ENCODE measurements around the gene CD48.
"Not testable (repeated sequence)": the region's sequence is repeated elsewhere in the genome, so short reads cannot be mapped to it uniquely, and the experiment has no call there.

The CD48 gene

GRCh38 chr1:160734301-160734700, 22.7 kb upstream of the CD48 start:
- Histone ChIP-seq H3K79me2 (ENCODE audit: insufficient read depth, low read length) (no peaks in the 10 kb centered on the region), H3K4me2 (ENCODE audit: low read depth, low read length, poor library complexity, severe bottlenecking) (peak overlapping the region; percentile 23), H3K9me3 (ENCODE audit: insufficient read depth, low read length) (no peaks in the 10 kb centered on the region), H3F3A (ENCODE audit: insufficient read depth) (no peaks in the 10 kb centered on the region), H3K4me3 (ENCODE audit: insufficient read depth, low read length, poor library complexity, severe bottlenecking) (no peak overlapping the region), H3K36me3 (ENCODE audit: low read length) (no peaks in the 10 kb centered on the region), H3K9ac (ENCODE audit: low read length) (no peak overlapping the region), H3K27ac (ENCODE audit: low read depth, low read length) (no peak overlapping the region), H3K9me2 (replicated peaks; ENCODE audit: insufficient read depth, low read length) (no peaks in the 10 kb centered on the region), H2AFZ (ENCODE audit: low read depth, low read length, severe bottlenecking) (no peak overlapping the region), H4K20me1 (ENCODE audit: low read depth, low read length) (no peaks in the 10 kb centered on the region), H3K27me3 (ENCODE audit: low read length) (no peaks in the 10 kb centered on the region)
- TF ChIP-seq, protein P1, sequence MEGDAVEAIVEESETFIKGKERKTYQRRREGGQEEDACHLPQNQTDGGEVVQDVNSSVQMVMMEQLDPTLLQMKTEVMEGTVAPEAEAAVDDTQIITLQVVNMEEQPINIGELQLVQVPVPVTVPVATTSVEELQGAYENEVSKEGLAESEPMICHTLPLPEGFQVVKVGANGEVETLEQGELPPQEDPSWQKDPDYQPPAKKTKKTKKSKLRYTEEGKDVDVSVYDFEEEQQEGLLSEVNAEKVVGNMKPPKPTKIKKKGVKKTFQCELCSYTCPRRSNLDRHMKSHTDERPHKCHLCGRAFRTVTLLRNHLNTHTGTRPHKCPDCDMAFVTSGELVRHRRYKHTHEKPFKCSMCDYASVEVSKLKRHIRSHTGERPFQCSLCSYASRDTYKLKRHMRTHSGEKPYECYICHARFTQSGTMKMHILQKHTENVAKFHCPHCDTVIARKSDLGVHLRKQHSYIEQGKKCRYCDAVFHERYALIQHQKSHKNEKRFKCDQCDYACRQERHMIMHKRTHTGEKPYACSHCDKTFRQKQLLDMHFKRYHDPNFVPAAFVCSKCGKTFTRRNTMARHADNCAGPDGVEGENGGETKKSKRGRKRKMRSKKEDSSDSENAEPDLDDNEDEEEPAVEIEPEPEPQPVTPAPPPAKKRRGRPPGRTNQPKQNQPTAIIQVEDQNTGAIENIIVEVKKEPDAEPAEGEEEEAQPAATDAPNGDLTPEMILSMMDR (IDR thresholded peaks at IDR 0.05; ENCODE audit: insufficient read depth, low read length, poor library complexity, severe bottlenecking), result no peak
- no peak for TF ChIP-seq EZH2phosphoT487 (conservative IDR thresholded peaks at IDR 0.05; ENCODE audit: low read length)

DNA sequence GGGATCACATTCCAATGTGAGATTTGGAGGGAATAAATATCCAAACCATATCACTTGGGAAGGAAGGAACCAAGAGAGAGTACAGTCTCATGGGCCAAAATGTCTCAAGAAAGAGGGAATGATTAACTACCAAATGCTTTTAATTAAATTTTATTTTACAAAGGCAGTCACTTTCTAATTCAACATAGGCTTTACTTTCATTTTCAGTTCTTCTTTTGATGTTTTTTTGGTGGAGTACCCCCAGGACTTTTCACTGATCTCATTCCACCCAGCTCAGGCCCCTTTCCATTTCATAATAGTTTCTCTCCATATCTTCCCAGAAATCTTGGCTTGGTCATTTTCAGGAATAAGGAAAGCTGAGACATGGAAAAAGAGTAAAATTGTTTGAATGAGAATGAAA, 22.3 kb upstream of the CD48 start:
- H3K27me3 ChIP-seq (ENCODE audit: low read length), result no peaks in the 10 kb centered on the region
- no peaks in the 10 kb centered on the region for H3K36me3 ChIP-seq (ENCODE audit: low read length)
- no peak overlapping the region for H3K4me3 ChIP-seq (ENCODE audit: insufficient read depth, low read length, poor library complexity, severe bottlenecking)
- H3K9me2 ChIP-seq (replicated peaks; ENCODE audit: insufficient read depth, low read length), result no peaks in the 10 kb centered on the region
- peak overlapping the region; percentile 23 for H3K4me2 ChIP-seq (ENCODE audit: low read depth, low read length, poor library complexity, severe bottlenecking)
- H3F3A ChIP-seq (ENCODE audit: insufficient read depth), result no peaks in the 10 kb centered on the region
- no peak for TF ChIP-seq EZH2phosphoT487 (conservative IDR thresholded peaks at IDR 0.05; ENCODE audit: low read length)
- TF ChIP-seq, protein P1 (IDR thresholded peaks at IDR 0.05; ENCODE audit: insufficient read depth, low read length, poor library complexity, severe bottlenecking), result no peak
- H3K27ac ChIP-seq (ENCODE audit: low read depth, low read length), result no peak overlapping the region
- no peaks in the 10 kb centered on the region for H3K79me2 ChIP-seq (ENCODE audit: insufficient read depth, low read length)
- no peaks in the 10 kb centered on the region for H4K20me1 ChIP-seq (ENCODE audit: low read depth, low read length)
- no peak overlapping the region for H3K9ac ChIP-seq (ENCODE audit: low read length)
- no peaks in the 10 kb centered on the region for H3K9me3 ChIP-seq (ENCODE audit: insufficient read depth, low read length)
- no peak overlapping the region for H2AFZ ChIP-seq (ENCODE audit: low read depth, low read length, severe bottlenecking)

DNA sequence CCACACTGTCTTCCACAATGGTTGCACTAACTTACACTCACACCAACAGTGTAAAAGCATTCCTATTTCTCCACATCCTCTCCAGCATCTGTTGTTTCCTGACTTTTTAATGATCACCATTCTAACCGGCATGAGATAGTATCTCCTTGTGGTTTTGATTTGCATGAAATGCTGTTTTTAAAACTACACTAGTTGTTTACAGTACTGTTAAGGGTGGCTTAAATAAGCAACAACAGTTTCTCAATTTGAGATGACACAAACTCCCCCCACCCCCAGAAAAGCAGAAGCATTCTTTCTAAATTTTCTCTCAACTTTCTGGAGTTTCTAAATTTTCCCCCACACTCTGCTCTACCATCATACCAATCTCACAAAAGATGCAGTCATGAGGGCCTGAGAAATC, 20.4 kb upstream of the CD48 start:
- Histone ChIP-seq H3K9ac (ENCODE audit: low read length) (no peak overlapping the region), H3K79me2 (ENCODE audit: insufficient read depth, low read length) (no peaks in the 10 kb centered on the region), H4K20me1 (ENCODE audit: low read depth, low read length) (no peaks in the 10 kb centered on the region), H3K4me2 (ENCODE audit: low read depth, low read length, poor library complexity, severe bottlenecking) (peak overlapping the region; percentile 32), H3F3A (ENCODE audit: insufficient read depth) (no peaks in the 10 kb centered on the region), H3K27me3 (ENCODE audit: low read length) (no peaks in the 10 kb centered on the region), H3K9me2 (replicated peaks; ENCODE audit: insufficient read depth, low read length) (no peaks in the 10 kb centered on the region), H3K9me3 (ENCODE audit: insufficient read depth, low read length) (no peaks in the 10 kb centered on the region), H3K4me3 (ENCODE audit: insufficient read depth, low read length, poor library complexity, severe bottlenecking) (no peak overlapping the region), H3K27ac (ENCODE audit: low read depth, low read length) (no peak overlapping the region), H3K36me3 (ENCODE audit: low read length) (no peaks in the 10 kb centered on the region), H2AFZ (ENCODE audit: low read depth, low read length, severe bottlenecking) (no peak overlapping the region)
- TF ChIP-seq, protein P1 (IDR thresholded peaks at IDR 0.05; ENCODE audit: insufficient read depth, low read length, poor library complexity, severe bottlenecking), result no peak
- no peak for TF ChIP-seq EZH2phosphoT487 (conservative IDR thresholded peaks at IDR 0.05; ENCODE audit: low read length)

DNA sequence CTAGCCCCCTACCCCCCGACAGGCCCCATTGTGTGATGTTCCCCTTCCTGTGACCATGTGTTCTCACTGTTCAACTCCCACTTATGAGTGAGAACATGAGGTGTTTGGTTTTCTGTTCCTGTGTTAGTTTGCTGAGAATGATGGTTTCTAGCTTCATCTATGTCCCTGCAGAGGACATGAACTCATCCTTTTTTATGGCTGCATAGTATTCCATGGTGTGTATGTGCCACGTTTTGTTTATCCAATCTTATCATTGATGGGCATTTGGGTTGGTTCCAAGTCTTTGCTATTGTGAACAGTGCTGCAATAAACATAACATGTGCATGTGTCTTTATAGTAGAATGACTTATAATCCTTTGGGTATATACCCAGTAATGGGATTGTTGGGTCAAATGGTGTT, 19.9 kb upstream of the CD48 start:
- H3K4me3 ChIP-seq (ENCODE audit: insufficient read depth, low read length, poor library complexity, severe bottlenecking); H3K4me2 ChIP-seq (ENCODE audit: low read depth, low read length, poor library complexity, severe bottlenecking): not testable (repeated sequence)

More for the DNA sequence above, 19.9 kb upstream of the CD48 start:
- H3K9ac ChIP-seq (ENCODE audit: low read length); H2AFZ ChIP-seq (ENCODE audit: low read depth, low read length, severe bottlenecking); H3K27ac ChIP-seq (ENCODE audit: low read depth, low read length); H3K79me2 ChIP-seq (ENCODE audit: insufficient read depth, low read length); H3K9me2 ChIP-seq (replicated peaks; ENCODE audit: insufficient read depth, low read length); H4K20me1 ChIP-seq (ENCODE audit: low read depth, low read length); H3F3A ChIP-seq (ENCODE audit: insufficient read depth); H3K9me3 ChIP-seq (ENCODE audit: insufficient read depth, low read length); H3K36me3 ChIP-seq (ENCODE audit: low read length); H3K27me3 ChIP-seq (ENCODE audit: low read length): not testable (repeated sequence)
